HL-60/S4 treated with retinoic acid at 250 ng/mL for 4 days and 3 days (cell line): ENCODE measurements around the gene CCAR1.
"Not testable (repeated sequence)": the region's sequence is repeated elsewhere in the genome, so short reads cannot be mapped to it uniquely, and the experiment has no call there.

Source experiments
- in situ Hi-C: fragments of 300-500 bp; cut with MboI; formaldehyde crosslinking; loops from 2 replicates; pipeline ENCODE4 v1.7.0; 2022; ENCODE audit warnings: low sequenced_read_pairs

CCAR1 gene

GRCh38 chr10:68827592-68827959 lies 106.5 kb downstream of the CCAR1 start:
- in situ Hi-C loops, result not testable (repeated sequence)

- in situ Hi-C loops, result not testable (repeated sequence)
These were observed 107.1 kb downstream of the CCAR1 start for GRCh38 chr10:68828083-68828601.

DNA sequence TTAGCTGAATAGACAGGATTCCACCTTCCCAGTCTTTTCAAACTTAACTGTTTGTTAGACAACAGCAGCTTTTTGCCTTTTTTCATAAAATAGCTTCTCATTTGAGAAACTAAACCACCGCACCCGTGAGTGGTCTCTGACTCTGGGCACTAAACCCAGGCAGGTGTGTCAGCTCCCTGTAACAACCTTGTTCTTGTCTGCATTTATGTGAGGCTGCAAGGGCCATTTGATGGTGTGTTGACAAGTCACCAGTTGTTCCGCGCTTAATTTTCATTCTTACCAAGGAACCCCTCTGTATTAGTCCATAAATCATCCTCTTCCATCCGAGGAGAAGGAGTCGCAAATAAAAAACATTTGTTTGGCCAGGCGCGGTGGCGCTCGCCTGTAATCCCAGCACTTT lies 107.8 kb downstream of the CCAR1 start:
- in situ Hi-C loops, result no loop called here

- in situ Hi-C loops, result no loop called here
These were observed 108.5 kb downstream of the CCAR1 start for GRCh38 chr10:68829521-68829920.

DNA sequence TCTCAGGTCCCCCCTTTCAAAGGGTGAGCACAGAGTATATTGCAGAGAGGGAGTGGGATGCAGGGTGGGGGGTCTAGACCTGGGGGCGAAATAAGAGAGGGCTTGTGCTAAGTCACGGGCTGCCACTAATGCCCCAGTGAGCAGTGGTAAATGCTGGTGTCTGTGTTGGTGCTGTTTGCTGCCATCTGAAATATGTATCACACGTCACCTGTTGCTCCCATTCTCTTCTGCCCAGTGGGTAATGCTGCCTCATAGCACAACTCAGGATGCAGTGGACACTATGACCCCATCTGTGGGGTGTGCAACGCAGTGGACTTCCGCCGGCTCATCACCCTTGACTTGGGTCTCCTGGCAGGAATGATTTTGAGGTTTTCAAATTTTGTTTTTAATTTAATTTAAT lies 108.9 kb downstream of the CCAR1 start:
- in situ Hi-C loops, result no loop called here

- in situ Hi-C loops, result no loop called here
These were observed 111.0 kb downstream of the CCAR1 start for GRCh38 chr10:68831961-68832455.

- in situ Hi-C loops, result no loop called here
These were observed 111.6 kb downstream of the CCAR1 start for GRCh38 chr10:68832601-68833000.

- in situ Hi-C loops, result no loop called here
These were observed 116.7 kb downstream of the CCAR1 start for GRCh38 chr10:68837626-68838322.

GRCh38 chr10:68840650-68841049 lies 119.6 kb downstream of the CCAR1 start:
- in situ Hi-C loops, result not testable (repeated sequence)
